WI38 (cell line): ENCODE measurements around the gene CHAT.

Experiments
- H3K4me3 ChIP-seq: 2 replicates; pipeline ENCODE4 v1.5.1; 2011; ENCODE audit warnings: low read depth, mild to moderate bottlenecking, control low read depth, low read length
- CTCF ChIP-seq: IDR thresholded peaks from 2 replicates; pipeline ENCODE4 v1.5.1; 2012; ENCODE audit warnings: low read depth, mild to moderate bottlenecking, control low read depth, low read length

Gene CHAT

GRCh38 chr10:49682879-49683278, 69.0 kb downstream of the CHAT start:
- H3K4me3 ChIP-seq, result no peak overlapping the region
- no peak for TF ChIP-seq CTCF

GRCh38 chr10:49686651-49687050, 72.8 kb downstream of the CHAT start:
- no peak for TF ChIP-seq CTCF
- no peak overlapping the region for H3K4me3 ChIP-seq

GRCh38 chr10:49688261-49688846, 74.5 kb downstream of the CHAT start:
- no peak for TF ChIP-seq CTCF
- H3K4me3 ChIP-seq, result no peak overlapping the region

GRCh38 chr10:49688920-49689319, 75.1 kb downstream of the CHAT start:
- H3K4me3 ChIP-seq, result no peak overlapping the region
- no peak for TF ChIP-seq CTCF

- no peak overlapping the region for H3K4me3 ChIP-seq
- TF ChIP-seq CTCF, result no peak
Measured at GRCh38 chr10:49689882-49690510, 76.2 kb downstream of the CHAT start.

GRCh38 chr10:49690698-49691356, 77.0 kb downstream of the CHAT start:
- no peak for TF ChIP-seq CTCF
- H3K4me3 ChIP-seq, result no peak overlapping the region

GRCh38 chr10:49691588-49691987, 77.8 kb downstream of the CHAT start:
- TF ChIP-seq CTCF, result no peak
- no peak overlapping the region for H3K4me3 ChIP-seq
